ENCODE data around the gene ZMAT3. TPM values are rescaled to one million over a fixed set of nuclear protein-coding genes. Genes with fewer than 3 reads are reported as not detected.

ZMAT3 gene
- polyA plus RNA-seq, 4 donors, result 1.6 to 4.2 (median 2.0) TPM

- H3K27me3 ChIP-seq (ENCODE audit: control insufficient read depth in 3 of 3, insufficient read depth in 3 of 3, low read length in 3 of 3), result no peaks in the 10 kb centered on the region
- H3K27ac ChIP-seq (ENCODE audit: low read depth in 1 of 3, low read length in 2 of 3), result no peak overlapping the region
- no peaks in the 10 kb centered on the region for H3K4me1 ChIP-seq (ENCODE audit: control insufficient read depth in 3 of 3, insufficient read depth in 2 of 3, low read depth in 1 of 3, low read length in 2 of 3)
- FAIRE-seq, result no peak
- H3K4me3 ChIP-seq (ENCODE audit: low read depth in 1 of 3, low read length in 3 of 3), result no peak overlapping the region
- WGBS, 3 donors, result 56 to 69% (median 61%) methylated on average over 4 of the region's 4 CpGs
- H3K9me3 ChIP-seq (ENCODE audit: control insufficient read depth in 2 of 2, insufficient read depth in 1 of 2, low read depth in 1 of 2, low read length in 1 of 2), result no peaks in the 10 kb centered on the region
- no peak for DNase-seq
- H3K36me3 ChIP-seq (ENCODE audit: control insufficient read depth in 3 of 3, insufficient read depth in 2 of 3, low read depth in 1 of 3, low read length in 3 of 3), result no peaks in the 10 kb centered on the region
These were observed 4.8 kb upstream of the ZMAT3 start for GRCh38 chr3:179076243-179077027.

GRCh38 chr3:179074656-179075055 lies 3.0 kb upstream of the ZMAT3 start:
- no peaks in the 10 kb centered on the region for H3K36me3 ChIP-seq (ENCODE audit: control insufficient read depth in 3 of 3, insufficient read depth in 2 of 3, low read depth in 1 of 3, low read length in 3 of 3)
- H3K27me3 ChIP-seq (ENCODE audit: control insufficient read depth in 3 of 3, insufficient read depth in 3 of 3, low read length in 3 of 3), result no peaks in the 10 kb centered on the region
- no peak overlapping the region for H3K4me3 ChIP-seq (ENCODE audit: low read depth in 1 of 3, low read length in 3 of 3)
- H3K9me3 ChIP-seq (ENCODE audit: control insufficient read depth in 2 of 2, insufficient read depth in 1 of 2, low read depth in 1 of 2, low read length in 1 of 2), result no peaks in the 10 kb centered on the region
- 69 to 83% (median 72%) methylated on average over 3 of the region's 3 CpGs for WGBS, 3 donors
- H3K4me1 ChIP-seq (ENCODE audit: control insufficient read depth in 3 of 3, insufficient read depth in 2 of 3, low read depth in 1 of 3, low read length in 2 of 3), result peaks cover 0 to 8% (median 0%) of the 10 kb centered on the region in 3 donors
- FAIRE-seq, result no peak
- H3K27ac ChIP-seq (ENCODE audit: low read depth in 1 of 3, low read length in 2 of 3), result no peak overlapping the region
- no peak for DNase-seq

GRCh38 chr3:179073816-179074215 lies 2.2 kb upstream of the ZMAT3 start:
- DNase-seq, result no peak
- H3K27ac ChIP-seq (ENCODE audit: low read depth in 1 of 3, low read length in 2 of 3), result no peak overlapping the region
- 83 to 89% (median 84%) methylated on average over 2 of the region's 2 CpGs for whole genome bisulfite sequencing, 3 donors
- peaks cover 0 to 8% (median 0%) of the 10 kb centered on the region in 3 donors for H3K4me1 ChIP-seq (ENCODE audit: control insufficient read depth in 3 of 3, insufficient read depth in 2 of 3, low read depth in 1 of 3, low read length in 2 of 3)
- no peaks in the 10 kb centered on the region for H3K27me3 ChIP-seq (ENCODE audit: control insufficient read depth in 3 of 3, insufficient read depth in 3 of 3, low read length in 3 of 3)
- FAIRE-seq, result no peak
- no peaks in the 10 kb centered on the region for H3K36me3 ChIP-seq (ENCODE audit: control insufficient read depth in 3 of 3, insufficient read depth in 2 of 3, low read depth in 1 of 3, low read length in 3 of 3)
- H3K9me3 ChIP-seq (ENCODE audit: control insufficient read depth in 2 of 2, insufficient read depth in 1 of 2, low read depth in 1 of 2, low read length in 1 of 2), result no peaks in the 10 kb centered on the region
- no peak overlapping the region for H3K4me3 ChIP-seq (ENCODE audit: low read depth in 1 of 3, low read length in 3 of 3)

- FAIRE-seq, result no peak
- WGBS, 3 donors, result 0 to 6% (median 1%) methylated on average over 7 of the region's 7 CpGs
These were observed 460 bp upstream of the ZMAT3 start for GRCh38 chr3:179072100-179072438.

GRCh38 chr3:179071027-179071322 lies 634 bp downstream of the ZMAT3 start:
- no peak for FAIRE-seq
- Histone ChIP-seq H3K4me1 (ENCODE audit: control insufficient read depth in 3 of 3, insufficient read depth in 2 of 3, low read depth in 1 of 3, low read length in 2 of 3) (peaks cover 0 to 8% (median 0%) of the 10 kb centered on the region in 3 donors), H3K27ac (ENCODE audit: low read depth in 1 of 3, low read length in 2 of 3) (peak overlapping the region in 2 of 3 donors; percentile 55 to 89), H3K4me3 (ENCODE audit: low read depth in 1 of 3, low read length in 3 of 3) (peak overlapping the region; percentile 75 to 79 (median 76)), H3K27me3 (ENCODE audit: control insufficient read depth in 3 of 3, insufficient read depth in 3 of 3, low read length in 3 of 3) (no peaks in the 10 kb centered on the region), H3K9me3 (ENCODE audit: control insufficient read depth in 2 of 2, insufficient read depth in 1 of 2, low read depth in 1 of 2, low read length in 1 of 2) (no peaks in the 10 kb centered on the region), H3K36me3 (ENCODE audit: control insufficient read depth in 3 of 3, insufficient read depth in 2 of 3, low read depth in 1 of 3, low read length in 3 of 3) (peaks cover 0 to 4% (median 3%) of the 10 kb centered on the region in 3 donors)
- peak in 1 of 2 donors; percentile 6 for DNase-seq
- WGBS, 3 donors, result 5 to 15% (median 13%) methylated on average over 8 of the region's 8 CpGs

More at GRCh38 chr3:179072100-179072438, 460 bp upstream of the ZMAT3 start:
- peak in 1 of 2 donors; percentile 36 for DNase-seq
- H3K27me3 ChIP-seq (ENCODE audit: control insufficient read depth in 3 of 3, insufficient read depth in 3 of 3, low read length in 3 of 3), result no peaks in the 10 kb centered on the region
- peak overlapping the region; percentile 45 to 89 (median 62) for H3K27ac ChIP-seq (ENCODE audit: low read depth in 1 of 3, low read length in 2 of 3)
- H3K36me3 ChIP-seq (ENCODE audit: control insufficient read depth in 3 of 3, insufficient read depth in 2 of 3, low read depth in 1 of 3, low read length in 3 of 3), result peaks cover 0 to 3% (median 2%) of the 10 kb centered on the region in 3 donors
- peak overlapping the region; percentile 75 to 79 (median 76) for H3K4me3 ChIP-seq (ENCODE audit: low read depth in 1 of 3, low read length in 3 of 3)
- H3K9me3 ChIP-seq (ENCODE audit: control insufficient read depth in 2 of 2, insufficient read depth in 1 of 2, low read depth in 1 of 2, low read length in 1 of 2), result no peaks in the 10 kb centered on the region
- peaks cover 0 to 8% (median 0%) of the 10 kb centered on the region in 3 donors for H3K4me1 ChIP-seq (ENCODE audit: control insufficient read depth in 3 of 3, insufficient read depth in 2 of 3, low read depth in 1 of 3, low read length in 2 of 3)

- Histone ChIP-seq H3K36me3 (ENCODE audit: control insufficient read depth in 3 of 3, insufficient read depth in 2 of 3, low read depth in 1 of 3, low read length in 3 of 3) (peaks cover 0 to 6% (median 4%) of the 10 kb centered on the region in 3 donors), H3K27ac (ENCODE audit: low read depth in 1 of 3, low read length in 2 of 3) (no peak overlapping the region), H3K27me3 (ENCODE audit: control insufficient read depth in 3 of 3, insufficient read depth in 3 of 3, low read length in 3 of 3) (no peaks in the 10 kb centered on the region), H3K9me3 (ENCODE audit: control insufficient read depth in 2 of 2, insufficient read depth in 1 of 2, low read depth in 1 of 2, low read length in 1 of 2) (no peaks in the 10 kb centered on the region), H3K4me1 (ENCODE audit: control insufficient read depth in 3 of 3, insufficient read depth in 2 of 3, low read depth in 1 of 3, low read length in 2 of 3) (peaks cover 0 to 8% (median 0%) of the 10 kb centered on the region in 3 donors), H3K4me3 (ENCODE audit: low read depth in 1 of 3, low read length in 3 of 3) (no peak overlapping the region)
- no peak for FAIRE-seq
- no peak for DNase-seq
- WGBS, 3 donors, result 45 to 68% (median 64%) methylated on average over 1 of the region's 1 CpG
These were observed 1.7 kb downstream of the ZMAT3 start for GRCh38 chr3:179069762-179070390.

- Histone ChIP-seq H3K27me3 (ENCODE audit: control insufficient read depth in 3 of 3, insufficient read depth in 3 of 3, low read length in 3 of 3) (no peaks in the 10 kb centered on the region), H3K4me3 (ENCODE audit: low read depth in 1 of 3, low read length in 3 of 3) (no peak overlapping the region), H3K27ac (ENCODE audit: low read depth in 1 of 3, low read length in 2 of 3) (no peak overlapping the region), H3K9me3 (ENCODE audit: control insufficient read depth in 2 of 2, insufficient read depth in 1 of 2, low read depth in 1 of 2, low read length in 1 of 2) (no peaks in the 10 kb centered on the region), H3K4me1 (ENCODE audit: control insufficient read depth in 3 of 3, insufficient read depth in 2 of 3, low read depth in 1 of 3, low read length in 2 of 3) (peaks cover 0 to 8% (median 0%) of the 10 kb centered on the region in 3 donors), H3K36me3 (ENCODE audit: control insufficient read depth in 3 of 3, insufficient read depth in 2 of 3, low read depth in 1 of 3, low read length in 3 of 3) (peaks cover 0 to 8% (median 4%) of the 10 kb centered on the region in 3 donors)
- no peak for DNase-seq
- FAIRE-seq, result no peak
- WGBS, 3 donors, result 87 to 91% (median 89%) methylated on average over 5 of the region's 5 CpGs
These were observed 2.7 kb downstream of the ZMAT3 start for GRCh38 chr3:179068779-179069530.

- FAIRE-seq (no peak), DNase-seq (no peak)
- no peak overlapping the region for H3K4me3 ChIP-seq (ENCODE audit: low read depth in 1 of 3, low read length in 3 of 3)
- no peaks in the 10 kb centered on the region for H3K9me3 ChIP-seq (ENCODE audit: control insufficient read depth in 2 of 2, insufficient read depth in 1 of 2, low read depth in 1 of 2, low read length in 1 of 2)
- peaks cover 0 to 8% (median 0%) of the 10 kb centered on the region in 3 donors for H3K4me1 ChIP-seq (ENCODE audit: control insufficient read depth in 3 of 3, insufficient read depth in 2 of 3, low read depth in 1 of 3, low read length in 2 of 3)
- H3K27me3 ChIP-seq (ENCODE audit: control insufficient read depth in 3 of 3, insufficient read depth in 3 of 3, low read length in 3 of 3), result no peaks in the 10 kb centered on the region
- H3K27ac ChIP-seq (ENCODE audit: low read depth in 1 of 3, low read length in 2 of 3), result no peak overlapping the region
- peaks cover 0 to 8% (median 4%) of the 10 kb centered on the region in 3 donors for H3K36me3 ChIP-seq (ENCODE audit: control insufficient read depth in 3 of 3, insufficient read depth in 2 of 3, low read depth in 1 of 3, low read length in 3 of 3)
- 29 to 54% (median 41%) methylated on average over 4 of the region's 4 CpGs for WGBS, 3 donors
These were observed 3.8 kb downstream of the ZMAT3 start for GRCh38 chr3:179067839-179068238.
